ENCODE measurements around the gene ZIC4. TPM values are rescaled to one million over a fixed set of nuclear protein-coding genes. Genes with fewer than 3 reads are reported as not detected.

Gene ZIC4
- total and polyA plus RNA-seq, 2 of the 8 experiments (the other 6 are each of a cell fraction or from before 2014, with no cell fraction given): 0.03 to 0.13 TPM

- H3K18ac ChIP-seq (ENCODE audit: extremely low read depth, low read length): peak overlapping the region; percentile 62; the same call in 1 of the 2 replicates
- peaks cover 13 to 39% (median 16%) of the 10 kb centered on the region in 4 experiments for H3K4me1 ChIP-seq (replicated peaks in 1 of 4; ENCODE audit: control insufficient read depth in 3 of 4, insufficient read depth in 4 of 4, low read length in 3 of 4)
- no peak overlapping the region for H3K56ac ChIP-seq (replicated peaks; ENCODE audit: insufficient read length, low read depth, low read length)
- 11% methylated on average over 24 of the region's 32 CpGs; no CpG with 5 or more reads in 1 of the 2 experiments for WGBS, 2 experiments (ENCODE audit: extremely low coverage in 1 of 2, insufficient coverage in 1 of 2, insufficient read length in 1 of 2, insufficient replicate concordance in 2 of 2, low coverage in 1 of 2, low lambda C conversion rate in 2 of 2, missing lambda C conversion rate in 1 of 2)
- peak overlapping the region; percentile 71; the same call in 1 of the 2 replicates for H2BK12ac ChIP-seq (ENCODE audit: low read depth, low read length)
- H3K14ac ChIP-seq (ENCODE audit: insufficient read length): no peak overlapping the region
- CTCF ChIA-PET (ENCODE audit: partially characterized antibody): interaction anchor here (1.1 to 17.2 kb wide), 10 partner anchors 9 to 303 kb away, joined by 3 to 485 read pairs (median 6); partner anchors contain the start of gene ZIC4
- H3K9me3 ChIP-seq (ENCODE audit: insufficient read depth in 2 of 2, low read depth in 1 of 2, low read length in 1 of 2): no peaks in the 10 kb centered on the region
- H4K20me1 ChIP-seq (replicated peaks in 1 of 2; ENCODE audit: control insufficient read depth in 1 of 2, insufficient read depth in 2 of 2, low read length in 2 of 2): peaks cover 2 to 9% of the 10 kb centered on the region in 2 experiments
- H3K4me3 ChIP-seq (ENCODE audit: extremely low read depth in 1 of 4, insufficient read depth in 2 of 4, low read depth in 3 of 4, low read length in 4 of 4): peak overlapping the region; percentile 30 to 55 (median 30); a peak in 5 of 8 replicates
- no peak overlapping the region for H2BK5ac ChIP-seq (ENCODE audit: low read depth, low read length)
- peak in 1 of 2 experiments; percentile 45 for DNase-seq (ENCODE audit: low read depth in 1 of 2, low spot score in 2 of 2)
- H3K4me2 ChIP-seq (ENCODE audit: insufficient read depth in 1 of 2, low read depth in 2 of 2, low read length in 2 of 2): peak overlapping the region; percentile 68 to 81
- no peak overlapping the region for H4K91ac ChIP-seq (replicated peaks; ENCODE audit: insufficient read length, low read length)
- H3K23me2 ChIP-seq (ENCODE audit: low read depth, low read length): peaks cover 6% of the 10 kb centered on the region; the same call in 1 of the 2 replicates
- H2AFZ ChIP-seq (ENCODE audit: low read length): no peak overlapping the region
- H3K27me3 ChIP-seq (replicated peaks in 1 of 4; ENCODE audit: control insufficient read depth in 3 of 4, extremely low read depth in 1 of 4, insufficient read depth in 3 of 4, low read length in 3 of 4): peaks cover 80 to 99% (median 90%) of the 10 kb centered on the region in 4 experiments
- no peak overlapping the region for H3K4ac ChIP-seq (replicated peaks; ENCODE audit: insufficient read length, low read depth, low read length)
- H4K5ac ChIP-seq (ENCODE audit: insufficient read length, low read depth, low read length): no peak overlapping the region
- no peaks in the 10 kb centered on the region for H3K79me2 ChIP-seq (ENCODE audit: control insufficient read depth in 1 of 2, insufficient read depth in 2 of 2, low read length in 2 of 2)
- no peak overlapping the region for H3K27ac ChIP-seq (ENCODE audit: low read depth, low read length)
- POLR2A ChIA-PET (ENCODE audit: partially characterized antibody): interaction anchor here (1.3 to 2.1 kb wide), 4 partner anchors 9 to 27 kb away, joined by 4 to 12 read pairs (median 6); partner anchors contain the start of gene ZIC4
- no peak overlapping the region for H3K23ac ChIP-seq (ENCODE audit: insufficient read length)
- FAIRE-seq: no peak
- peak overlapping the region; percentile 8 for H2BK20ac ChIP-seq (ENCODE audit: low read length)
- peak overlapping the region; percentile 33 for H2BK15ac ChIP-seq (ENCODE audit: low read length)
- no peak overlapping the region for H4K8ac ChIP-seq (ENCODE audit: extremely low read depth, insufficient read depth, low read length)
- no peak overlapping the region for H3K9ac ChIP-seq (replicated peaks in 1 of 4; ENCODE audit: extremely low read depth in 1 of 4, low read depth in 3 of 4, low read length in 3 of 4)
- H3K36me3 ChIP-seq (ENCODE audit: control insufficient read depth in 2 of 4, insufficient read depth in 4 of 4, low read length in 3 of 4): peaks cover 0 to 3% (median 0%) of the 10 kb centered on the region in 4 experiments; a peak in 1 of 8 replicates
- H2AK5ac ChIP-seq (ENCODE audit: low read depth, low read length): peak overlapping the region; percentile 18; the same call in 1 of the 2 replicates
- H3K79me1 ChIP-seq (ENCODE audit: low read depth, low read length): no peaks in the 10 kb centered on the region
- H2BK120ac ChIP-seq (replicated peaks; ENCODE audit: low read depth, low read length): no peak overlapping the region
- TF ChIP-seq POU5F1 (IDR thresholded peaks at IDR 0.05; ENCODE audit: low read depth, low read length) (no peak), JUND (IDR thresholded peaks at IDR 0.05; ENCODE audit: low read length) (no peak), EGR1 (IDR thresholded peaks at IDR 0.05; ENCODE audit: borderline replicate concordance, low read depth, low read length) (no peak), POLR2A (IDR thresholded peaks at IDR 0.05; ENCODE audit: control extremely low read depth in 1 of 2, low read depth in 2 of 2, low read length in 2 of 2) (no peak), SAP30 (IDR thresholded peaks at IDR 0.05; ENCODE audit: insufficient read depth, insufficient replicate concordance, low read length) (no peak), NANOG (IDR thresholded peaks at IDR 0.05; ENCODE audit: insufficient read depth, low read depth, low read length, poor library complexity, severe bottlenecking) (no peak), RFX5 (IDR thresholded peaks at IDR 0.05; ENCODE audit: borderline replicate concordance, low read depth, low read length) (no peak), TBP (IDR thresholded peaks at IDR 0.05; ENCODE audit: low read depth, low read length) (no peak), SP1 (IDR thresholded peaks at IDR 0.05; ENCODE audit: low read depth, low read length) (no peak), SUZ12 (IDR thresholded peaks at IDR 0.05; ENCODE audit: low read length) (peak; percentile 84; the same call in 1 of the 2 replicates), EP300 (IDR thresholded peaks at IDR 0.05; ENCODE audit: borderline replicate concordance in 1 of 2, low read depth in 2 of 2, low read length in 2 of 2) (no peak)
These were observed 14.2 kb upstream of the ZIC4 start for GRCh38 chr3:147420353-147421183.

Data from H1 (cell line).